ENCODE data around the gene BBX.

- TF ChIP-seq POLR2AphosphoS5 (IDR thresholded peaks at IDR 0.05) (no peak), CTCF (IDR thresholded peaks at IDR 0.05) (no peak), EP300 (IDR thresholded peaks at IDR 0.05) (no peak)
Measured at GRCh38 chr3:107857854-107858253, 335.1 kb downstream of the BBX start.

Measured in upper lobe of left lung (tissue), 4 donors.